ENCODE measurements around the gene PNKP.
A peak's percentile ranks its signal among the peaks of the same experiment; 100 is the strongest.
"Not testable (repeated sequence)": the region's sequence is repeated elsewhere in the genome, so short reads cannot be mapped to it uniquely, and the experiment has no call there.

PNKP gene

DNA sequence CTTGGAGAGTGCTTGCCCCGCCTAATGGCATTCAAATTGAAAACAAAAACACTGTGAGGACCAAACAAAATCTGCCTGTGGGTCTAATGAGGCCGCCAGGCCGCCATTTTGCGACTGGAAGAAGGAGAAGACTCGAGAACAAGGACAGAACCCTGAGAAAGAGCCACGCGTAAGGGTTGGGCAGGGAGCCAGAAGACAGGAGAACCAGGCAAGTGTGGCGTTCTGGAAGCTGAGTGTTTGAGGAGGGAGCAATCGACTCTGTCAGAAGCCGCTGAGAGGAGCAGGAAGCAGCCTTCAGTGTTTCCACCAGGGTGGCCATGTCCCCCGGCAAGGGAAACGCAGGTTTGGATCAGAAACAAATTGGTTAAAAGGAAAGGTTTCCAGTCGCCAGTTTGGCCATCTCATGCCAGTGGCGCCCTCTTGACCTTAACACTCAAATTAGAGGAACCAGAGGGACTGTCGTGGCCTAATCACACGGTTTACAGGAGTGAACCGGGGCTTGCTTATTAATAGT is 26.6 kb downstream of the PNKP start:
- DNase-seq: no peak

- no peak for DNase-seq
Observed at GRCh38 chr19:49840321-49840720, 27.1 kb downstream of the PNKP start.

DNA sequence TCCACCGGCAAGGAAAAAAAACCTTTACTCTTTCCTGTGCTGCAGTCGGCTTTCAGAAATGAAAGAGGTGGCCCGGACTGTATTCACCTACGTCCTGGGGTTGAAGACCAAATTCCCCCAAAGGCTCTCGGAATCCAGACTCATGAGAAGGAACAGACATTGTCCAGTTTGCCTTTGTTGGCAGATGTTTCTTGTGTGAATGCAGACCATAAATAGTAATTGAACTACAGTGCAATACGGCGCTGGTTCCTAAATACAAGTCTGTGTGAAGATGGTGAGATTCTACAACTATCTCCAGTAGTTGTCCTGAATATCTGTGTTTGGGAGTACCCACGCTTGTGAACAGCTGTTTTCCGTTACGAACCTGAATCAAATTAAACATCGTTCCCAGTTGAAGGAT is 27.7 kb downstream of the PNKP start:
- DNase-seq: no peak

- no peak for DNase-seq
Observed at GRCh38 chr19:49838885-49839588, 28.3 kb downstream of the PNKP start.

DNA sequence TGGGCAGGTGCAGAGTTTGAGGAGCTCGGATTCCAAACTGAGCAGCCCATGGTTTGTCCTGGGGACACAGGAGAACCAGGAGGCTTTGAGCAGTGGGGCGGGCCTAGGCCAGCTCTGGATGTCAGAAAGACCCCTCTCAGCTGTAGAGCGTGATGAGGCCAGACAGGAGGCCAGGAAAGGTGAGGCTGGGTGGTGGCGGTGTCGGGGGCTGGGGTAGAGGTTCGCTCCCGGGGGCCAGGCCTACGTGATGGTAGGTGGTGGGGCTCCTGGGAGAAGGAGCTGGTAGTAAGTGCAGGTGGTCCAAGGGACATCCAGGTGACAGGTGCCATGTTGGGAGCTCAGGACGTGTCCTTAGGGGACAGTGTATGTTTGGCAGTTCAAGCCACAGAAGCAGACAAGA is 30.0 kb downstream of the PNKP start:
- DNase-seq: no peak

DNA sequence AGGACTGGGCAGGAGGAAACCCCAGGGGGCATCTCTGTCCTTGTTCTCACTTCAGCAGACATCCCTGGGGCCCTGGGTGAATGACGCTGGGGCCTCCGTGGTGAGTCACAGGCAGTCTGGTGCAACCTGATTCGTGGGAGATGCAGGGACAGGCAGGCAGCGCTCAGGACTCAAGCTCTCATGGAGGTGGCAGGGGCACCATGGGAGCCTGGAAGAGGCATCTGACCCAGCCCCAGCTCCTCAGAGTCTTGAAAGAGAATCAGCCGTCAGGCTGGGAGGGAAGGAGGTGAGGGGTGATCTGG is 30.4 kb downstream of the PNKP start:
- DNase-seq: no peak

GRCh38 chr19:49836176-49837008 is 31.0 kb downstream of the PNKP start:
- no peak for DNase-seq

GRCh38 chr19:49835562-49835961 is 31.8 kb downstream of the PNKP start:
- no peak for DNase-seq

- DNase-seq: no peak
Observed at GRCh38 chr19:49833599-49833998, 33.8 kb downstream of the PNKP start.

GRCh38 chr19:49832556-49832955 is 34.8 kb downstream of the PNKP start:
- DNase-seq: no peak

- DNase-seq: no peak
Observed at GRCh38 chr19:49831592-49831991, 35.8 kb downstream of the PNKP start.

DNA sequence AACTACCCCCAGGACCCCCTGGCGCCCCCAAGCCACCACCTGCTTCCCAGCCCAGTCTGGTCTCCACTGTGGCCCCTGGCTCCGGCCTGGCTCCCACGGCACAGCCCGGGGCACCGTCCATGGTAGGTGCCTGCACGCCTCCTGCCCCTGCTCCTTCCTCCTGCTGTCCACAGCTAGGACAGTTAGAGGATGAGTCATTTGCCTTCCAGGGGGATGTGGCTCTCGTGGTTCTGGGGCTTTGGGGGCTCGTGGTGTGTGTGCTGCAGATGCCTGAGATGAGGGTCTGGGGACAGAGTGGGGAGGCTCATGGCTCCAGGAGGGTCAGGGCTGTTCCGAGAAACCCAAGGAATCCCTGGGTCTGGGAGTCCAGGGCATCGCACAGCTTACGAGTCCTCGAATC is 36.6 kb downstream of the PNKP start:
- no peak for DNase-seq

GRCh38 chr19:49829721-49830120 is 37.7 kb downstream of the PNKP start:
- no peak for DNase-seq

DNA sequence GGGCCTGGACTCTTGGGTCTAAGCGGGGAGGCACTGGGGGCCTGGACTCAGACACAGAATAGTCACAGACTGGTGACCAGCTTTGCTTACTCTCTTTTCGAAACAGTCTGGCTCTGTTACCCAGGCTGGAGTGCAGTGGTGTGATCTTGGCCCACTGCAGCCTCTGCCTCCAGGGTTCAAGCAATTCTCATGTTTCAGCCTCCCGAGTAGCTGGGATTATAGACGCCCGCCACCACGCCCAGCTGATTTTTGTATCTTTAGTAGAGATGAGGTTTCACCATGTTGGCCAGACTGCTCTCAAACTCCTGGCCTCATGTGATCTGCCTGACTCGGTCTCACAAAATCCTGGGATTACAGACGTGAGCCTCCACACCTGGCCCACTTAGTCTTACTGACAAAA is 38.2 kb downstream of the PNKP start:
- DNase-seq: no peak

- DNase-seq: no peak
Observed at GRCh38 chr19:49827034-49827433, 40.3 kb downstream of the PNKP start.

GRCh38 chr19:49824662-49825061 is 42.7 kb downstream of the PNKP start:
- DNase-seq: no peak

DNA sequence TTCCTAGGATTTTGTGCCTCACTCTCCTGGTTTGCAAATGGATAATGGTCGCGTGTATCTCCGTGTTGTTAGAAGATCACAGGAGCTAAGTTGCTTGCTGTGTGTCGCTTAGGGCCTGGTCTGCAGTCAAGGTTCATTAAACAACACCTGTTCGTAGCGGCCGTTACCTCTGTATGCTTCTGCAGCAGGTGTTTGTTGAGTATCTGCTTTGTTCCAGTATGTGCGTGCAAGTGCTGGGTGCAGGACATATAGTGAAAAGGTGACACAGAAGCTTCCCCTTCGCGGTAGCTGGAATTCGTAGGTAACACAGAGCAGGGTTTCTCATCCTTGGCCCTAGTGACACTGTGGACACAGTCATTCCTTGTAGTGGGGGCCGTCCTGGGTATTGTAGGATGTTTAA is 43.9 kb downstream of the PNKP start:
- no peak for DNase-seq

DNA sequence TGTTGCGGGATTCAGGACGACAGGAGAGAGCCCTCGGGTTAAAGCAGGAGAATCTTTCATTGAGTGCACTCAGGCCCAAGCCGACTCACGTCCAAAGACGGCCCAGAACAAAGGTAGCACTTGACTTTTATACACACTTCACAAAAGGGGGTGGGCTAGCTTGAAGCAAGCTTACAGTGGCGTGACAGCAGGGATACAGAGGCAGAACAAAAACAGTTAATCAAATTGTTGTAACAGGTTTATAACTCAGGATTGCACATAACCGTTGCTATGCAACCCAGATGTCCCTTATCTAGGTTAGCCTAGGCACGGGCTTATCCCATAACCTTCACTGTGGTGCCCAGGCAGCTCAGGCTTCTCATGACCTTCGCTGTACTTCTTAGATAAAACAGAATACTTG is 47.3 kb downstream of the PNKP start:
- no peak for DNase-seq

GRCh38 chr19:49819452-49820115 is 47.8 kb downstream of the PNKP start:
- not testable (repeated sequence) for DNase-seq

GRCh38 chr19:49818649-49819370 is 48.6 kb downstream of the PNKP start:
- DNase-seq: no peak

- DNase-seq: peak; percentile 88
Observed at GRCh38 chr19:49817964-49818648, 49.3 kb downstream of the PNKP start, which contains the start of gene MED25. TSS of gene MED25 (plus strand) at chr19:49818289. CDS start at chr19:49818342, 53 bp downstream.

DNA sequence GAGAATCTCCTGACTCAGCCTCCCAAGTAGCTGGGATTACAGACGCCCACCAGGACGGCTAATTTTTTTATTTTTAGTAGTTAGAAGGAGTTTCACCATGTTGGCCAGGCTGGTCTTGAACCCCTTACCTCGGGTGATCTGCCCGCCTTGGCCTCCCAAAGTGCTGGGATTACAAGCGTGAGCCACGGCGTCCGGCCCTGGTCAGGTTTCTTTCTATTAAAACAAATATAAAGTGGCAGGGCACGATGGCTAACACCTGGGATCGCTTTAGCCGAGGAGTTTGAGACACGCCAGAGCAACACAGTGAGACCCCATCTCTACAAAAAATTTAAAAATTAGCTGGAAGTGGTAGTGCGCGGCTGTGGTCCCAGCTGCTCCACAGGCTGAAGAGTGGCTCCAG is 50.8 kb downstream of the PNKP start:
- no peak for DNase-seq

Measured in stimulated activated CD4-positive, alpha-beta T cell treated with anti-CD3 and anti-CD28 coated beads, Interleukin-15, amount 100 ng/mL, for 24 hours (primary cell).